Measurements from ENCODE around the gene TDRD12. TPM values are rescaled to one million over a fixed set of nuclear protein-coding genes. Genes with fewer than 3 reads are reported as not detected.
"Not testable (repeated sequence)": the region's sequence is repeated elsewhere in the genome, so short reads cannot be mapped to it uniquely, and the experiment has no call there.

TDRD12 gene
- total RNA-seq, 1 donor from 2014 or later, result 1.4 TPM

DNA sequence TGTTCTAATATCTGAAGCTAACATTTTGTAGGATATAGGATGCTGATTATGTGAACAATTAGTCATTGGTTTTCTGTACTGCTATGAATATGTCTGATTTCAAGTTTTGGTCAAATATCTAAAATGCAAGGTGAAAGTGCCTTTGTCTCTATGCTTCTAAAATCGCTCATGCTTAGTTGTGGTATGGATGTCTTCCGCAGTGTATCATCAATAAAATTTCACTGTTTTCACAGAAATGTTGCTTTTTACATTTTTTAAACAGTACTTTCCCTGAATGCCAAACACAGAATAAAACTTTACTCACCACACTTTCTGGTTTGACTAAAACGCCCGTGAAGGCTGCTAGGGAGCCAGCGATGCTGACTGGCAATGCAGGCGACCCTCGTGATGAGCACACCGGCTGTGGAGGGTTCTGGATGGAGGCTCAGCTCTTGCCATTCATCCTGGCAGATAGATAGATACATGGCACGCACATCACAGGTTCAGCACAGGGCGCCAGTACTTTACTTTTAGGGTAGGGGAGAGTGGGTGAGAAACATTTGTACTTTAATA, 109.9 kb downstream of the TDRD12 start:
- DNase-seq (ENCODE audit: low spot score), result no peak

DNA sequence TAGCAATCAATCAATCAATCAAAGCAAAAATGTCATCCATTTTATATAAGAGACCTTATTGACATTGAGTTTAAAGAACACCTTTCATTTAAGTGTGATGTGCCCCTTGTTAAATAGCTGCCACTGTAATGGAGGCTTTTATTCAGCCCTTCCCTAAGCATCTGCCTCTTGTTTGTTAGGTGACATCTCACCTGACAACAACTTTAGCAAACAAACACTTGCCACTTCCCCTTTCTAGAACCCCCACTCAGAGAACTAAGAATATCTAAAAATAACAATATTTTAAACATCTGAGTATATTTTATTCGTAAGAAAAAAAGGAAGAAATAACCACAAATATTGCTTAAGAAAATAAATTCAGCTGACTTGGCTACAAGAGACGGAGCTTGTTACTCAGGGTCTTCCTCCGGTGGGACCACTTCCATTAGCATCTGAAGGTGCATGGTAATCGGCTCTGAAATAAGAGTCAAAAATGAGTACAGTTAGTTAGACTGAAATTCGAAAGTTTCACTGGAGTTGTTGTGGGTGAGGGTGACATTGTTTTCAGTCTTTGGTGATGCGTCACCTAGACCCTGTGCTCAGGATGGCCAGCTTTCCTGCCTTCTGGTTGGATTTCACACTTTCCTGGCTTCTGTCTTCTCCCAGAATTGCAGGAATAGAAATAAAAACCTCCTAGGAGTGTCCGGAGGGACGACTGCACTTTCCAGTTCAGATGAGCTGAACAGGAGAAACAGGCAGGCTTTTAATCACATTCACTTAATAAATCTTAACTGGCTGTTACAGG, 110.9 kb downstream of the TDRD12 start:
- DNase-seq (ENCODE audit: low spot score), result no peak

DNA sequence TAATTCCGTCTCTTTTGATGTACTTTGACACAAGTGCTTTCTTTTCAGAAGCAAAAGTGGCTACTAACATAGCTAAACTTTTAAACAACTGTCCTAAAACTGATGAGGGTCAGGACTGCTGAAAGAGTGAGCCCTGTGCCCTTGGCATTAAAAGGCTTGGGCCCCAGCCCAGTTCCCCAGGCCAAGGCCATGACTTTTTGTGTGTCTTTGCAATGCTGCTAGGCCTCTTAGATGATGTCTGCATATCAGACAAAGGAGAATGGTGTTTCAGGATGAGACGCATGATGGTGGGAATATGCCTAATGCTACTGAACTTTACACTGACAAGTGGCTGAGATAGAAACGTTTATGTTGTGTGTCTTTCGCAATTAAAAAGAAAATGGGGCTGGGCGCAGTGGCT, 112.0 kb downstream of the TDRD12 start:
- no peak for DNase-seq (ENCODE audit: low spot score)

DNA sequence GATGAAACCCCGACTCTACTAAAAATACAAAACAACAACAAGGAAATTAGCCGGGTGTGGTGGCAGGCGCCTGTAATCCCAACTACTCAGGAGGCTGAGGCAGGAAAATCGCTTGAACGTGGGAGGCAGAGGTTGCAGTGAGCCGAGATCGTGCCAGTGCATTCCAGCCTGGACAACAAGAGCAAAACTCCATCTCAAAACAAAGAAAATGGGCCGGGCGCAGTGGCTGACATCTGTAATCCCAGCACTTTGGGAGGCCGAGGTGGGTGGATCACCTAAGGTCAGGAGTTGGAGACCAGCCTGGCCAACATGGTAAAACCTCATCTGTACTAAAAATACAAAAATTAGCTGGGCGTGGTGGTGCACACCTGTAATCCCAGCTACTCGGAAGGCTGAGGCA, 112.5 kb downstream of the TDRD12 start:
- DNase-seq (ENCODE audit: low spot score), result not testable (repeated sequence)

DNA sequence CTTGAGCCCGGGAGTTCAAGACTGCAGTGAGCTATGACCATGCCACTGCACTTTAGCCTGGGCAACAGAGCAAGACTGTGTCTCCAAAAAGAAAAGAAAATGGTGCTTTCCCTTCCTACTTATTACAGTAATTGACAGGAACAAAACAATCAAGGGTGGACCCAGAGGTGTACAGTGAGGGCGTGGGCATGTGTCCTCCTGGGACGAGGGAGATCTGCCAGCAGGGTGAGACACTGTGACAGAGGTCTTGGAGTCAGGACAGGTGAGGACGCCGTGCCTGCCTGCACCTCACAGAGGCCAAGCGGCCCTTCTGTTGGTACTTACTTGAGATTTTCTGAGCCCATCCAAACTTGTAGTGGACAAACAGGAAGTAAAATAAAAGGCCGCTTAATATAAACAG, 113.3 kb downstream of the TDRD12 start:
- not testable (repeated sequence) for DNase-seq (ENCODE audit: low spot score)

DNA sequence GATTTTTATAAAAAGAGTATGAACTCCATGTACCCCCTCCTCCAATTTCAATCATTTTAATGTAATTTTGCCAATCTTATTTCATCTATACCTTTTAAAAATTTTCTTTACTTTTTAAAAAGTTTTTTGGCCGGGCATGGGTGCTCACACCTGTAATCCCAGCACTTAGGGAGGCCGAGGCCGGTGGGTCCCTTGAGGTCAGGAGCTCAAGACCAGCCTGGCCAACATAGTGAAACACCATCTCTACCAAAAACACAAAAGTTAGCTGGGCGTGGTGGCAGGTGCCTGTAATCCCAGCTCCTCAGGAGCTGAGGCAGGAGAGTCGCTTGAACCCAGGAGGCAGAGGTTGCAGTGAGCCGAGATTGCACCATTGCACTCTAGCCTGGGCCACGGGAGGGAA, 113.8 kb downstream of the TDRD12 start:
- not testable (repeated sequence) for DNase-seq (ENCODE audit: low spot score)

DNA sequence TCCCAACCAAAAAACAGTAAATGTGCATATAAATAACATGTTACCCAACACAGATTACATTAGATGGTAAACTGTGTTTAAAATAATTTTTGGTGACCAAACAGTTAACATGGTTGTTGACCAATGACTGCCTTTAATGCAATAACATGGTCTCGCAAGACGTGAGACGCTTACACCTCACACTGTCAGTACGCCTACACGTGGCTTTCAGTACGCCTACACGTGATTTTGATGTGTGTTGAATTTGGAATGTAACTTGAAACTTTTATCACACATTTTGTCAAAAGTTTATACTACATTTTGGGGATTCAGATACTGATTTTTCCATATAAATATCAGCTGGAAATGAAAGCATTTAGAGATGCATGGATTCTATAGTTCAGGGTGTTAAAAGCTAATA, 118.0 kb downstream of the TDRD12 start:
- no peak for DNase-seq (ENCODE audit: low spot score)

DNA sequence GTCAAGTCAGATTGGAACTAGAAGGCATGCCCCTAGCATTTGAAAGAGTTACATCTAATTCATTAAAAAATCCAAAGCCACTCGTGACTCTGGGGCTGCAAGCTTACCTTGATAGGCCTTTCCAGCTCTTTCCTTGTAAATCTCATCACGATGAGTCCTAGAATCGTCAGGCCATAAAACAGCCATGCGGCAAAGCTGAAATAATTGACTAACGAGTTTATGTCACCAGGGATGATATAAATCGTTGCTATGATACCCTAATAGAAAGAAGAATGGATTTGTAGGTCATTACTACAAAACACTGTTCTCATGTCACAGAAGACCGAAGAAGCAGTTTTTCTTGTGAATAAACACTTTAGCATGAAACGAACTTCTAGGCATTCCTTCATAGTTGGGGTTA, 122.5 kb downstream of the TDRD12 start:
- no peak for DNase-seq (ENCODE audit: low spot score)

DNA sequence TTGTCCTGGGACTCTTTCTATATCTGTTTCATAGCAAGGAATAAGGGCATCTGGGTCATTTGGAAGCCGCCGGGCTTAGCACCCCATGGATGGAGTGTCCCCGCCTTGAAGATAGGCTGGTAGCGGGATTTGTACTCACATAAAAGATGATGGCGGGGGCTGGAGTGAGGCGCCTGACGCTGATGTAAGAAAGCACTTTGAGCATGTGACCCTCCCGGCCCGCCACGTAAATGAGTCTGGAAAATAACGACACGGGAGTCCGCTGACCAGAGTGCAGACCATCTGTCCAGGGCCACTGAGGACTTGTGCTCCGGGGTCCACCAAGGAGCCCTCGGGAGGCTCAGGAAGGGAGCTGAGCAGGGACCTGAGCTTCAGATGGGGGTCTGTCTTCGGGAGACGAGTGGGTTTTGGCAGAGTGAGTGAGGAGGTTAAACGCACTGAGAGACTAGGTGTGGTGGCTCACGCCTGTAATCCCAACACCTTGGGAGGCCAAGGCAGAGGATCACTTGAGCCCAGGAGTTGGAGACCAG, 124.2 kb downstream of the TDRD12 start:
- no peak for DNase-seq (ENCODE audit: low spot score)

DNA sequence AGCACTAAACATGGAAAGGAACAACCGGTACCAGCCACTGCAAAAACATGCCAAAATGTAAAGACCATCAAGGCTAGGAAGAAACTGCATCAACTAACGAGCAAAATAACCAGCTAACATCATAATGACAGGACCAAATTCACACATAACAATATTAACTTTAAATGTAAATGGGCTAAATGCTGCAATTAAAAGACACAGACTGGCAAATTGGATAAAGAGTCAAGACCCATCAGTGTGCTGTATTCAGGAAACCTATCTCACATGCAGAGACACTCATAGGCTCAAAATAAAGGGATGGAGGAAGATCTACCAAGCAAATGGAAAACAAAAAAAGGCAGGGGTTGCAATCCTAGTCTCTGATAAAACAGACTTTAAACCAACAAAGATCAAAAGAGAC, 128.5 kb downstream of the TDRD12 start:
- DNase-seq (ENCODE audit: low spot score), result not testable (repeated sequence)

DNA sequence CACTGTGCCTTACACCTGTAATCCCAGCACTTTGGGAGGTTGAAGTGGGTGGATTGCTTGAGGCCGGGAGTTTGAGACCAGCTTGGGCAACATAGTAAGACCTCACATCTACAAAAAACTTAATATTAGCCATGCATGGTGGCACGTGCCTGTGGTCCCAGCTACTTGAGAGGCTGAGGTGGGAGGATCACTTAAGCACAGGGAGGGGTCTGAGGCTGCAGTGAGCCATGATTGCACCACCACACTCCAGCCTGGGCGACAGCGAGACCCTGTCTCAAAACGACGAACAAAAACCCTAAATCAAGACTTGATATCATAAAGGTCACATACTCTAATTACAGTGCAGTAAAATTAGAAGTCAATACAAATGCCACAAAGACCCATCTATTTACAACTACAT, 132.6 kb downstream of the TDRD12 start:
- no peak for DNase-seq (ENCODE audit: low spot score)

DNA sequence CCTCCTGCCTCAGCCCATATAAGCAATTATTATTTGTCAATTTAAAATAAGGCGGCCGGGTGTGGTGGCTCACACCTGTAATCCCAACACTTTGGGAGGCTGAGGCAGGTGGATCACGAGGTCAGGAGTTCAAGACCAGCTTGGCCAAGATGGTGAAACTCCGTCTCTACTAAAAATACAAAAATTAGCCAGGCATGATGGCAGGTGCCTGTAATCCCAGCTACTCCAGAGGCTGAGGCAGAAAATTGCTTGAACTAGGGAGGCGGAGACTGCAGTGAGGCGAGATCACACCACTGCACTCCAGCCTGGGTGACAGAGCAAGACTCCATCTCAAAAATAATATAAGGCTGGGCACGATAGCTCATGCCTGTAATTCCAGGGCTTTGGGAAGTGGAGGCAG, 137.3 kb downstream of the TDRD12 start:
- not testable (repeated sequence) for DNase-seq (ENCODE audit: low spot score)

DNA sequence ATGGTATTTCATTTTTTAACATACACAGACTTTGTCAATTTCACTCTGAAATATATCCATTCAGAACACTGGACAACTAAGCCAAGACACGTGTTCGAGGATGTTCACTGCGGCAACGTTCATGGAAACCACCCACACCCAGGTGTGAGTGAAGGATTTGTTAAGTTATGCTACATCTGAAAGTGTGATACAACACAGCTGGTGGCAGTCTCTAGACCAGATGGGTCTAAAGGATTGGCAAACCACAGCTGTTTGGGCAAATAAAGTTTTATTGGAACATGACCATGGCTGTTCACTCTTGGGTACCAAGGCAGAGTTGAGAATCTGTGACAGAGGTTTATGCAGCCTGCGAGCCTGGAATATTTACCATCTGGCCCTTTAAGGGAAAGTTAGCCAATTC, 138.0 kb downstream of the TDRD12 start:
- no peak for DNase-seq (ENCODE audit: low spot score)

DNA sequence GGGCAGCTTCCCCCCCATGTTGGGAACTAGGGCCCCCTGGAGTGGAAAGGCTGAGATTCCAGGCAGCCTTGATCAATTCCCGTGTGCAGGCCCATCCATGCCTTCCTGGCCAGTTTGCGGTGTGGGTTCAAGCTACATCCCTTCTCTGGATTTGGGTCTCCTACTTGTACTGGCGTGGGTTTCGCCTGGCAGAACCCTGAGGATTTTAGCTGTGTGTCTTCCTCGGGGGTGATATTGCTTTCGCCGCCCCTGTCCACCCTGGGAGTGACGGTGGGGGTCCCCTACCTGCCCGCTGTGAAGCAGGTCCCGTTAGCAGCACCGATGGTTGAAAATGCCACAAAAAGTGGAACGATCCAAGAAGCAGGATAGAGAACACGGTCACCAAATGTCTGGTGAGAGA, 138.6 kb downstream of the TDRD12 start:
- DNase-seq (ENCODE audit: low spot score), result no peak

DNA sequence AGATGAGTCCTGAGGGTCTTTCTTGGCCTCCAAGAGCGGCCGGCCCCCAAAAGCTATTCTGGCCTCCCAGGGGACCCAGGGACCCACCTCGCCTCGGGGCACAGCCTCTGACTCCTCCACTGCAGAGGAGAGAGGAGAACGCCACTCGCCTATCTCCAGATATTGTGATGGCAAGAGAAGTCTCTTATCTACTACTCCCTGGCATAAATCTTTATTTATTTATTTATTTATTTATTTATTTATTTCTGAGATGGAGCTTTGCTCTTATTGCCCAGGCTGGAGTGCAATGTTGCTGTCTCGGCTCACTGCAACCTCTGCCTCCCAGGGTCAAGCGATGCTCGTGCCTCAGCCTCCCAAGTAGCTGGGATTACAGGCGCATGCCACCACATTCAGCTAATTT, 139.0 kb downstream of the TDRD12 start:
- no peak for DNase-seq (ENCODE audit: low spot score)

DNA sequence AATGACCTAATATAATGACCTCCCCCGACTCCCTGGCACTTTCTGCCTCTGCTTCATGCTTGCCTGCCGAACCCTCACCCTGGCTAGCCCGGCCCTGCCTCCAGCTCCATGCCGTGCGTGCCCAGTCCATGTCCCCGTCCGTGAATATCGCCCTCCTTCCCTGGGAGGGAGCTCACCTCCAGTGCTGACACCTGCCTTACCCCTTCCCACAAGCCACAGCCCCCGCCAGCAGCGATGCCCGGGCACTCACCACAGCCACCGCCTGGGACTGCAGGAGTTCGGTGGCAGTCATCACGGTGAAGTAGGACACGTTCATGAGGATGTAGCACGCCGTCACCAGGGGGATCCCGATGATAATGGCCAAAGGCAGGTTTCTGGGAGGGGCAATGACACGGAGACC, 140.0 kb downstream of the TDRD12 start:
- no peak for DNase-seq (ENCODE audit: low spot score)

DNA sequence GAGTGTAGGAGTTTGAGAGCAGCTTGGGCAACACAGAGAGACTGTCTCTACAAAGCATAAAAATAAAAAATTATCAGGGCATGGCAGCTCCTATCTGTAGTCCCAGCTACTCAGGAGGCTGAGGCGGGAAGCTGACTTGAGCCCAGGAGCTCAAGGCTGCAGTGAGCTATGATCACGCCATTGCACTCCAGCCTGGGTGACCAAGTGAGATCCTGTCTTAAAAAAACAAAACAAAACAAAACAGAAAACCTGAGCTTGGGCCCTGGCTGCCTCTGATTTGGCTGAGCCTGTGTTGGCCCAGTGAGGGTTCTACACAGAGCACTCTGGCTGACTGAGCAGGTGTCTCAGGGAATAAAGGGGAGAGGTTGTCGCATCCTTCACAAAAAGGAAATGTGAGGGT, 142.0 kb downstream of the TDRD12 start:
- no peak for DNase-seq (ENCODE audit: low spot score)

DNA sequence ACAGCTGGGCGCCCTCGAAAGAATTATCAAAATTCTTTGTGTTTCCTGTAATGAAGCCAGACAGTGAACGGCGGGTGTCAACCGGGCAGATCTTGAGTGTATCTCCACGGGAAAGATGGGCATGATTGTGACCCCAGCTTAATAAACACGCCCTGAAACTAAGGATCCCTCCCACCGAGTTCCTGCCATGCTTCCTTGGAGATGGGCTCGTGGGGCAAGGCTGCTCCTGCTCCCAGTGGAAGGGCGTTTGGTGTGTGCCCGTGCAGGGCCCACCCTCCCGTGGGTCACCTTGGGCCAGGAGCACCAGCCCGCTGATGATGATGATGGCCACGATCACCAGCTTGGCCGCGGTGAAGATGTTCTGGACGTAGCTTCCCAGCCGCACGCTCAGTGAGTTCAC, 142.6 kb downstream of the TDRD12 start:
- DNase-seq (ENCODE audit: low spot score), result no peak

DNA sequence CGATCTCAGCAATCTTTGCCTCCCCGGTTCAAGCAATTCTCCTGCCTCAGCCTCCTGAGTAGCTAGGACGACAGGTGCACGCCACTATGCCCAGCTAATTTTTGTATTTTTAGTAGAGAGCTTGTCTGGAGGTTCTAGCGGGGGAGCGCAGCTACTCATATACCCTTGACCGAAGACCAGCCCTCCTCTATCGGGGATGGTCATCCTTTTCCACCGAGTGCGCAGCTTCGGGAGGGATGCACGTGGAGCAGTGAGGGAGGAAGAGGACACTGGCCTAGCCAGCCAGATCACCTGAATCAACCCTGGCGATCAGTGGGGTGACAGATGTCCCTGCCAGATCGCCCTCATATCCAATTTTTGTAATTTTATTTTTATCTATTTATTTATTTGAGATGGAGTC, 143.2 kb downstream of the TDRD12 start:
- DNase-seq (ENCODE audit: low spot score), result no peak

DNA sequence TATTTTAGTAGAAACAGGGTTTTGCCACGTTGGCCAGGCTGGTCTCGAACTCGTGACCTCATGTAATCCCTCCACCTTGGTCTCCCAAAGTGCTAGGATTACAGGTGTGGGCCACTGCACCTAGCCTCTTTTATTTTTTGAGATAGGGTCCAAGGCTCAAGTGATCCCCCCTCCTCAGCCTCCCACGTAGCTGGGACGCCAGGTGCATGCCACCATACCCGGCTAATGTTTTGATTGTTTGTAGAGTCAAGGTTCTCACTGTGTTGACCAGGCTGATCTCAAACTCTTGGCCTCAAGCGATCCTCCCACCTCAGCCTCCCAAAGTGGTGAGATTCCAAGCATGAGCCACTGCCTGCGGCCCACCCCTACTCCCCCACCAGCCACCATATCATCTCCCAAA, 143.7 kb downstream of the TDRD12 start:
- no peak for DNase-seq (ENCODE audit: low spot score)

DNA sequence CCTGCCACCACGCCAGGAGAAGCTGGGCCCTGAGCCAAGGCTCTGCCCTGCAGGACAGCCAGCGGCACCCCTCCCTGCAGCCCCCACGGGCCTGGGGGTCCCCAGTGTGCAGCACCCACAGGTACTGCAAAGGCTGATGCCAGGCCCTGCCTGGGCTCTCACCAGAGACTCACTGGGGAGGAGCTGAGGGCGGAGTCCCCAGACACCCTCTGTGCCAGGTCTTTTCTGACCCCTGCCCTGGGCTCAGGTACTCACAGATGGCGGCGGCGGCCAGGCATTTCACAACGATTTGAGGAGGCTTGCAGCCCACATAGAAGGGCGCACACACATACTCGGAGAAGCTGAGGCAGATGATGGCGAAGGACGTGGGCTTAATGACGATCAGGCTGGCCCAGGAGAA, 144.3 kb downstream of the TDRD12 start:
- no peak for DNase-seq (ENCODE audit: low spot score)

DNA sequence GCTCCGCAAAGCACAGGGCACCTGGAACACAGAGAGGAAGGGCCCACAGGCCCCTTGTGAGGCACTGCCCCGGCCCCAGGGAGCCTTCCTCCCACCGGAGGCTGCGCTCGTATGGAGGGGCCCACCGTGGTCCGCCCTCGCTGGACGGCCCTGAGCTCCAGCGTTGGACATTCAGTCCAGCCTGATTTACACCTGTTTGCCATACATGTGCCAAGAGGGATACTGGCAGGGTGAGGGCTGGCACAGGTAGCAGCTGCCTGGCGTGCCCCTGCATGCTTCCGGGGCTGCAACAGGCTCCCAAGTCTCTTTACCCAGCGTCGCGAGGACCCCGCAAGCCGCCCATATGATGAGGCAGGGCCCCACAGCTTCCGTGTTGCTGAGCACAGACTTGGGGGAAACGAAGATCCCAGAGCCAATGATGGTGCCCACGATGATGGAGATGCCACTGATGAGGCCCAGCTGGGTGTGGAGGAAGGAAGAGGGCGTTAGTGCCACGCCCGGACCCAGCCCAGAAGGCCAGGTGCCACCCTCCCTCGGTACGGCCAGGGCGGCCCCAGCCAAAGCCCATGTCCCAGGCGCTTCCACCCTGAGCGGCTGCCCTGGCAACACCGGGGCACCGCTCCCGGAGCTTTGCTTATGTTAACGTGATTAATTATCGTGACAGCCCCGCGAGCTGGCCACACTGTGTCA, 144.9 kb downstream of the TDRD12 start:
- no peak for DNase-seq (ENCODE audit: low spot score)

DNA sequence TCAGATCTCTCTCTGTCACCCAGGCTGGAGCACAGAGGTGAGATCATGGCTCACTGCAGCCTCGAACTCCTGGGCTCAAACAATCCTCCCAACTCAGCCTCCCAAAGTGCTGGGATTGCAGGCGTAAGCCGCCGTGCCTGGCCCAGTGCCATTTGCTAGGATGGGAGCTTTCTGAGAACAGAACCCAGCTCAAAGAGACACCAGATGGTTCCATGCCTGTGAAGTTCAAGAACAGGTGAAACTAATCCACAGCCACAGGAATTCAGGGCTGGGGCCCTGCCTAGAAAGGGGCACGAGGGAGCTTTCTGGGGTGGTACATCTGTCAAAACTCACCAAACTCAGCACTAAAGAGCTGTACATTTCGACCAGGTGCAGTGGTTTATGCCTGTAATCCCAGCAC, 145.8 kb downstream of the TDRD12 start:
- DNase-seq (ENCODE audit: low spot score), result no peak

Measured in mucosa of gallbladder (tissue), 1 donor.